ENCODE results near the gene CD1E. TPM values are rescaled to one million over a fixed set of nuclear protein-coding genes. Genes with fewer than 3 reads are reported as not detected.

The CD1E gene
- total and polyA plus RNA-seq, 4 donors: not detected

DNA sequence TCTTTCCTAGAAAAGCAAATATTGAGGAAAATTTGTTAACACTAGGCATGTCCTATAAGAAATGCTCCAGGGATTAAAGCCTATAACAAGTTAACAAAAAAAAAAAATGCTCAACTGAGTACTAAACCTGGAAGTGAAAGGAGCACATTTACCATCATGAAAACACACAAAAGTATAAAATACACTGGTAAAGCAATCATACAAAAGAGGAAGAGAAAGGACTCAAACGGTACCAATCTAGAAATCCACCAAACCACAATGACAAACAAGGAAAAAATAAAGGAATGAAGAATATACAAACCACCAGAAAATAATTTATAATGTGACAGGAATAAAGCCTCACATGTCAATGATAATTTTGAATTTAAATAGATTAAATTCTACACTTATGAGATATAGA, 21.2 kb downstream of the CD1E start:
- Histone ChIP-seq H3K36me3 (ENCODE audit: control insufficient read depth in 1 of 2, insufficient read depth in 2 of 2, low read length in 1 of 2) (no peaks in the 10 kb centered on the region), H3K9me3 (ENCODE audit: control insufficient read depth, low read length) (peaks cover 13% of the 10 kb centered on the region), H3K27me3 (ENCODE audit: control insufficient read depth in 1 of 2, insufficient read depth in 2 of 2, low read length in 1 of 2) (no peaks in the 10 kb centered on the region), H3K27ac (ENCODE audit: low read depth in 1 of 2, low read length in 2 of 2) (no peak overlapping the region), H3K4me3 (ENCODE audit: low read length in 2 of 2) (no peak overlapping the region), H3K4me1 (ENCODE audit: control insufficient read depth in 1 of 2, insufficient read depth in 2 of 2, low read length in 2 of 2) (no peaks in the 10 kb centered on the region)
- DNase-seq (no peak), ATAC-seq (ENCODE audit: low FRiP score) (no peak)
- WGBS, 2 donors: 76 to 83% methylated on average over 1 of the region's 1 CpG
- intact Hi-C loops (cut with DNase I): no loop called here

DNA sequence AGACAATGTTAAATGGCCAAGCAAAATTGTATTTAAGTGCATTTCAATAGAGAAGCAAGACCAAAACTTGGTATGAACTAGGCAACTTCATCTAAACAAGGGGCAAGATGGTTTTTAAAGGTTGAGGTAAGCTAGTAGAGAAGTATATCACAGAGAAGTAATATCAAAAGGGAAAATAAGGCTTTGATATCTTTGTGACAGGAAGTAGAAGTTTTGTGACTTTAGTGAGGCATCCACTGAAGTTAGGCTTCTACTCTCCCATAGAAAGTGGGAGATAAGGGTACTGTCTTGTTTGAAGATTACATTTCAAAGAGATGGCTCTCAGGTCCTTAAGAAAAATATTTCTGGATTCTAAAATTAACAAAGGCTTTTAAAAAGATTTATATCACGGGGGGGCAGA, 36.6 kb downstream of the CD1E start:
- Histone ChIP-seq H3K36me3 (ENCODE audit: control insufficient read depth in 1 of 2, insufficient read depth in 2 of 2, low read length in 1 of 2) (no peaks in the 10 kb centered on the region), H3K27ac (ENCODE audit: low read depth in 1 of 2, low read length in 2 of 2) (no peak overlapping the region), H3K27me3 (ENCODE audit: control insufficient read depth in 1 of 2, insufficient read depth in 2 of 2, low read length in 1 of 2) (no peaks in the 10 kb centered on the region), H3K4me3 (ENCODE audit: low read length in 2 of 2) (no peak overlapping the region), H3K9me3 (ENCODE audit: control insufficient read depth, low read length) (no peaks in the 10 kb centered on the region), H3K4me1 (ENCODE audit: control insufficient read depth in 1 of 2, insufficient read depth in 2 of 2, low read length in 2 of 2) (no peaks in the 10 kb centered on the region)
- intact Hi-C loops (cut with DNase I): no loop called here
- DNase-seq (no peak), ATAC-seq (ENCODE audit: low FRiP score) (no peak)
- 35 to 56% methylated on average over 1 of the region's 1 CpG for WGBS, 2 donors

DNA sequence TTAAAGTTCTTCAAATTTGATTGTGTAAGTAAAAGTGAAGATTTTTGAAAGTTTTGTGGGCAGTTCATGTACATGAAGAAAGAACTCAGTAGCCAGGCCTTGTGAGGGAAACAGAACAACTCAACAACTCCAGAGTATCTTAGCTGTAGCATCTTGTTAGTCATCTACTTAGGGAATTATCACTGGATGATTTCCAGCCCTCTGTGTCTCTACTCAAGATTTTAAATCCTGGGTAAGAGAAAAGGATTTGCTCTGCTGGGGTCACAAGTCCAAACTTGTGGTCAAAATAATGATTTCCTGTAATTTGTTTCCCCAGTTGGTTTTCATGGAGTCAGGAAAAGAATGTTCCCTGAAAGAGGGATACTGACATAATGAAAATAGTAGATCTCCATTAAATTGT, 37.4 kb downstream of the CD1E start:
- H3K27me3 ChIP-seq (ENCODE audit: control insufficient read depth in 1 of 2, insufficient read depth in 2 of 2, low read length in 1 of 2): no peaks in the 10 kb centered on the region
- no peaks in the 10 kb centered on the region for H3K36me3 ChIP-seq (ENCODE audit: control insufficient read depth in 1 of 2, insufficient read depth in 2 of 2, low read length in 1 of 2)
- no peaks in the 10 kb centered on the region for H3K4me1 ChIP-seq (ENCODE audit: control insufficient read depth in 1 of 2, insufficient read depth in 2 of 2, low read length in 2 of 2)
- no peak overlapping the region for H3K4me3 ChIP-seq (ENCODE audit: low read length in 2 of 2)
- intact Hi-C loops (cut with DNase I): no loop called here
- DNase-seq (no peak), ATAC-seq (ENCODE audit: low FRiP score) (no peak)
- H3K9me3 ChIP-seq (ENCODE audit: control insufficient read depth, low read length): no peaks in the 10 kb centered on the region
- no peak overlapping the region for H3K27ac ChIP-seq (ENCODE audit: low read depth in 1 of 2, low read length in 2 of 2)

DNA sequence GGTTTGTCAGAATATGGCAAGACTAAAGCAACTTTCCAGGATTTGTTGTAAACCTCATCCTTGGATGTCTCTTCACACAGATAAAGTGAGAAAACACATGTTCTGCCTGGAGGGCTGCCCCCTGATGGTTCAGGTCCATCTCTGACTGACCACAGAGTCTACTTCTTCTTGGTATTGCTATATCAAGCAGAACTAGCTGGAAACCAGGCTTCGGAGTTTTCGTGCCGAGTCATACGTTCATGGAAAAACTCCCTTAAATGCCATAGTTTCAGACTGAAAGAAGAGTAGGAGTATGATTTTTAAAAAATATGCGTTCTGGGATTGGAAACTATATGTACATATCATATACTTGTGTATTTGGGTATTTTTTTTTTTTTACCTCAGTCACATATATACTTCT, 39.8 kb downstream of the CD1E start:
- DNase-seq: no peak
- no peak for ATAC-seq (ENCODE audit: low FRiP score)
- Histone ChIP-seq H3K4me1 (ENCODE audit: control insufficient read depth in 1 of 2, insufficient read depth in 2 of 2, low read length in 2 of 2) (no peaks in the 10 kb centered on the region), H3K36me3 (ENCODE audit: control insufficient read depth in 1 of 2, insufficient read depth in 2 of 2, low read length in 1 of 2) (no peaks in the 10 kb centered on the region), H3K4me3 (ENCODE audit: low read length in 2 of 2) (no peak overlapping the region), H3K27ac (ENCODE audit: low read depth in 1 of 2, low read length in 2 of 2) (no peak overlapping the region), H3K27me3 (ENCODE audit: control insufficient read depth in 1 of 2, insufficient read depth in 2 of 2, low read length in 1 of 2) (no peaks in the 10 kb centered on the region), H3K9me3 (ENCODE audit: control insufficient read depth, low read length) (no peaks in the 10 kb centered on the region)
- 92 to 95% methylated on average over 5 of the region's 5 CpGs for WGBS, 2 donors
- intact Hi-C loops (cut with DNase I): no loop called here

DNA sequence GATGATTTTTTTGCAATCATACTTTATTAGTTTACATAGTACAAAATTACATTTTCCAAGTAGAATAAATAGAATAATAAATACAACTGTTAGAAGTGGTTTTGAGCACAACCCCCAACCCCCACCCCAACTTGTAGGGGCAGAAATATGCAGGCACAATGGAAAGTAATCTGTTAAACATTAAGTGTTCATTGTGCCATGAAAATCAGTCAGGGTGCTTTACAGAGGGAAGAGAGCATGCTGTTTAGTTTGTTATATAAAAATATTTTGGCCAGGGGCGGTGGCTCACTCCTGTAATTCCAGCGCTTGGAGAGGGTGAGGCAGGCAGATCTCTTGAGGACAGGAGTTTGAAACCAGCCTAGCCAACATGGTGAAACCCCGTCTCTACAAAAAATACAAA, 43.0 kb downstream of the CD1E start:
- WGBS, 2 donors: 86 to 92% methylated on average over 3 of the region's 3 CpGs
- no peaks in the 10 kb centered on the region for H3K4me1 ChIP-seq (ENCODE audit: control insufficient read depth in 1 of 2, insufficient read depth in 2 of 2, low read length in 2 of 2)
- H3K4me3 ChIP-seq (ENCODE audit: low read length in 2 of 2): no peak overlapping the region
- no peak overlapping the region for H3K27ac ChIP-seq (ENCODE audit: low read depth in 1 of 2, low read length in 2 of 2)
- intact Hi-C loops (cut with DNase I): no loop called here
- H3K9me3 ChIP-seq (ENCODE audit: control insufficient read depth, low read length): no peaks in the 10 kb centered on the region
- ATAC-seq (ENCODE audit: low FRiP score) (no peak), DNase-seq (no peak)
- H3K36me3 ChIP-seq (ENCODE audit: control insufficient read depth in 1 of 2, insufficient read depth in 2 of 2, low read length in 1 of 2): no peaks in the 10 kb centered on the region
- H3K27me3 ChIP-seq (ENCODE audit: control insufficient read depth in 1 of 2, insufficient read depth in 2 of 2, low read length in 1 of 2): no peaks in the 10 kb centered on the region

DNA sequence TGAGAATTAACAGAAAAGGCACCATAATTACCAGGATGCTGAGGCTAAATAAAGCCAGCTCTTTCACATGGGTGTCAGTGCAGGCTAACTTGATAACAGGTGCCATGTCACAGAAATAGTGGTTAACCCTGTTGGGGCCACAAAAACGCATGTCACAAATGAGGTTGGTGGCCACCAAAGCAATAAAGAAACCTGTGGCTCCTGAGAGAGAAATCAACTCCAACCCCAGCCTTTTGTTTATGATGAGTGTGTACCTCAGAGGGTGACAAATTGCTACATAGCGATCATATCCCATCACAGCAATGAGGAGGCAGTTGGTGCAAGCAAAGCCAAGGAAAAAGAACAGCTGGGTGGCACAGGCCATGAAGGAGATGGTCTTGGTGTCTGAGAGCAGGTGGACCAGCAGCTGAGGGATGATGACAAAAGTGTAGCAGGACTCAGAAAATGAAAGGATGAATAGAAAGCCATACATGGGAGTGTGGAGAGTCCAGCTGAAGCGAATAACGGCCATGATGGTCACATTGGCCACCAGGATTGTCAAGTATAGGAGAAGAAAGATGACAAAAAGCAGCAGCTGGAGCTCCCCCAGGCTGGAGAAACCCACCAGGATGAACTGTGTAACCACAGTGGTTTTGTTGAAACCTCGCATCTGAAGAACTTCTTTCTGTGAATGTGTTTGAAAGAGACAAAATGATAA, 45.3 kb downstream of the CD1E start, which contains the start of gene OR10T2:
Gene OR10T2 (minus strand): TSS at position 649 of the 697 bp plus-strand sequence. CDS start 0 bp downstream, at position 649.
- H3K9me3 ChIP-seq (ENCODE audit: control insufficient read depth, low read length): no peaks in the 10 kb centered on the region
- no peaks in the 10 kb centered on the region for H3K4me1 ChIP-seq (ENCODE audit: control insufficient read depth in 1 of 2, insufficient read depth in 2 of 2, low read length in 2 of 2)
- H3K4me3 ChIP-seq (ENCODE audit: low read length in 2 of 2): no peak within 1 kb of the TSS
- H3K27ac ChIP-seq (ENCODE audit: low read depth in 1 of 2, low read length in 2 of 2): no peak within 1 kb of the TSS
- H3K27me3 ChIP-seq (ENCODE audit: control insufficient read depth in 1 of 2, insufficient read depth in 2 of 2, low read length in 1 of 2): no peaks in the 10 kb centered on the region
- ATAC-seq (ENCODE audit: low FRiP score) (no peak), DNase-seq (no peak)
- WGBS, 2 donors: 87 to 90% methylated on average over 5 of the region's 5 CpGs
- H3K36me3 ChIP-seq (ENCODE audit: control insufficient read depth in 1 of 2, insufficient read depth in 2 of 2, low read length in 1 of 2): no peaks in the 10 kb centered on the region
- intact Hi-C loops (cut with DNase I): no loop called here

DNA sequence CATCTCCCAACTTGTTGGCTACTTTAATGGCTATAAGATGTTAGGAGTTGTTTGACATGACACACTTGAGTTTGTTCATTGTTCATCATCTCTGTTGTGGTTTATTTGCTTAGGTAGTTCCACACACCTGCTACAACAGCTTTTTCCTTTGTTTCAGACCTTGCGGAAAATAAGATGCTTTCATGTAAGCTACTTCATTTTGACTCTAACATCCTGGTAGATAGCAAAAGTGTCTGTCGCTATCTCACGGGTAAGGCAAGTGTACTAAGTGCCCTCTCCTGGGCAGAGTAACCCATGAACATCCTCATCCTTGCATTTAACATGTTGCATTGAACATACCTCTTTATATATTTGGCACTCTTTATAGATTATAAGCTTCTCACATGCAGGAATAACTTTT, 47.2 kb downstream of the CD1E start:
- H3K9me3 ChIP-seq (ENCODE audit: control insufficient read depth, low read length): no peaks in the 10 kb centered on the region
- H3K36me3 ChIP-seq (ENCODE audit: control insufficient read depth in 1 of 2, insufficient read depth in 2 of 2, low read length in 1 of 2): no peaks in the 10 kb centered on the region
- no peak overlapping the region for H3K27ac ChIP-seq (ENCODE audit: low read depth in 1 of 2, low read length in 2 of 2)
- no peak overlapping the region for H3K4me3 ChIP-seq (ENCODE audit: low read length in 2 of 2)
- 91 to 94% methylated on average over 3 of the region's 3 CpGs for whole genome bisulfite sequencing, 2 donors
- intact Hi-C loops (cut with DNase I): no loop called here
- H3K4me1 ChIP-seq (ENCODE audit: control insufficient read depth in 1 of 2, insufficient read depth in 2 of 2, low read length in 2 of 2): no peaks in the 10 kb centered on the region
- DNase-seq (no peak), ATAC-seq (ENCODE audit: low FRiP score) (no peak)
- no peaks in the 10 kb centered on the region for H3K27me3 ChIP-seq (ENCODE audit: control insufficient read depth in 1 of 2, insufficient read depth in 2 of 2, low read length in 1 of 2)

DNA sequence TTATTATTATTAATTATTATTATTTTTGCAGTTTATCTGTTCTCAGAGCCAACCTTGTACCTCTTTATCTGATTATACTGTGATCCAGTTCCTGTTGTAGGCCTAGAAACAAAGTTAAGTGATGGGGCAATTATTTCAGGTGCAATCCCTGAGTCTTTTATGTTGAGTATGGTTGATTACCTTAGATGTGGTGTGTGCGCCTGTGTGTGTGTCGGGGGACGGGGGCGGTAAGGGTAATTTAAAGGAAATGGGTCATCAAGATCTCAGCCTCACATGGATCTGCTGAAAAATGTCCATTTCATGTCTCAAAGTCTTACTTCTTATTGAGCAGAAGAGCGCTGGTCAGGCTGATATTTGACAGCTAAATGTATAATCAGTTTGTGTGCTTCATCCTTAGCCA, 53.4 kb downstream of the CD1E start:
- intact Hi-C loops (cut with DNase I): no loop called here
- H3K4me1 ChIP-seq (ENCODE audit: control insufficient read depth in 1 of 2, insufficient read depth in 2 of 2, low read length in 2 of 2): no peaks in the 10 kb centered on the region
- no peak for ATAC-seq (ENCODE audit: low FRiP score)
- no peak for DNase-seq
- no peaks in the 10 kb centered on the region for H3K27me3 ChIP-seq (ENCODE audit: control insufficient read depth in 1 of 2, insufficient read depth in 2 of 2, low read length in 1 of 2)
- 90 to 94% methylated on average over 5 of the region's 5 CpGs for WGBS, 2 donors
- no peaks in the 10 kb centered on the region for H3K9me3 ChIP-seq (ENCODE audit: control insufficient read depth, low read length)
- H3K27ac ChIP-seq (ENCODE audit: low read depth in 1 of 2, low read length in 2 of 2): no peak overlapping the region
- H3K36me3 ChIP-seq (ENCODE audit: control insufficient read depth in 1 of 2, insufficient read depth in 2 of 2, low read length in 1 of 2): no peaks in the 10 kb centered on the region
- no peak overlapping the region for H3K4me3 ChIP-seq (ENCODE audit: low read length in 2 of 2)

All from aorta (tissue), 5 donors.